K562 (cell line): ENCODE measurements around the gene PAX8. TPM values are rescaled to one million over a fixed set of nuclear protein-coding genes. Genes with fewer than 3 reads are reported as not detected.

Experiments used
- CXXC5 ChIP-seq: fragments of 250-450 bp; sonication (Bioruptor Pico); IDR thresholded peaks from 2 replicates; pipeline ENCODE4 v1.8.0; 2022; ENCODE audit warnings: inconsistent platforms, mild to moderate bottlenecking, moderate library complexity
- POLR3A ChIP-seq: IDR thresholded peaks from 2 replicates; pipeline ENCODE4 v1.6.1; 2011; ENCODE audit warnings: borderline replicate concordance, mild to moderate bottlenecking, moderate library complexity; ENCODE audit not compliant: insufficient read length, insufficient read depth; ENCODE audit errors: extremely low read depth
- polyA plus RNA-seq, 8 experiments: library from polyadenylated mRNA; depleted of rRNA in 4 of 8; stranded (reverse) in 5 of 8; unstranded in 3 of 8; fragments of >200 nt; fragmentation: Nextera tagmentation in 2 of 8; fragmentation: Illumina TruSeq in 1 of 8; extraction: Ambion mirVana in 2 of 8; extraction: Trizol in 1 of 8; gene quantifications; 2 replicates each; pipeline versions ENCODE4 v1.2.1 to v1.2.3, GENCODE V29; 2011 to 2014; ENCODE audit warnings: inconsistent platforms in 1 of 8, missing spikeins in 1 of 8
- total RNA-seq, 7 experiments: library from RNA; depleted of rRNA in 6 of 7; stranded (reverse); fragments of >200 nt in 6 of 7; fragmentation: Illumina TruSeq in 2 of 7; extraction: Trizol in 2 of 7; gene quantifications; 2 replicates each; pipeline versions ENCODE4 v1.2.1 to v1.2.3, GENCODE V29; 2011 to 2021; ENCODE audit warnings: low replicate concordance in 1 of 7
- TF ChIP-seq, protein P1 (sequence below), 2 experiments: fragments of 450-650 bp in 1 of 2; sonication (generic) in 1 of 2; formaldehyde crosslinking in 1 of 2; IDR thresholded peaks; 2 replicates each; pipeline versions ENCODE4 v1.7.1 to v1.9.0; 2016 to 2022; ENCODE audit warnings: inconsistent platforms in 1 of 2, mild to moderate bottlenecking in 1 of 2, missing genetic modification reagents in 1 of 2
- TF ChIP-seq, protein P2 (sequence below): fragments of 450-650 bp; IDR thresholded peaks from one replicate; pipeline ENCODE4 v1.6.1; 2018; ENCODE audit warnings: mild to moderate bottlenecking, moderate library complexity; ENCODE audit not compliant: partially characterized antibody
- TF ChIP-seq, protein P3 (sequence below): fragments of 250-450 bp; sonication (Bioruptor Pico); IDR thresholded peaks from 2 replicates; pipeline ENCODE4 v1.8.0; 2021; ENCODE audit warnings: moderate library complexity, mild to moderate bottlenecking, inconsistent platforms

PAX8 gene
- total and polyA plus RNA-seq, 9 of the 15 experiments (the other 6 are each of a cell fraction or from before 2014, with no cell fraction given) = 0.13 to 2.1 (median 0.51) TPM

DNA sequence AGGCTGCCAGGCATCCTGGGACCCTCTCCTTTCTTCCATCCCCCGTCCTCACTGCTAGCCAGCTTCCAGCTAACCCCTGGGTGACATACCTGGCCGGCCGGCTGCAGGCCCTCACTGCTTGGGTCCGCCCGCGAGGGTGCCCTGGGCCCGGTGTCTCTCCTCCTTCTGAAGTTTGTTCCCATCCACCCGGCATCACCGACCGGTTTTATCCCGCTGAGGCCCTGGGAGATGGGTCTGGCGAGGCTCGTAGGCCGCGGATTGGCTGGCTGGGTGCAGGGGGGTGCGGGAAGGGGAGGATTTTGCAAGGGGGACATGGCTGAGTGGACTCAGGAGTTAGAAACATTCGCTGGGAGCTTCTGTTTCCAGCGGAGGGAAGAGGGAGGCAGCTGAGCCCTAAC, at the start of gene PAX8 (continued):
- TF ChIP-seq POLR3A (no peak), CXXC5 (CRISPR knock-in tag) (no peak)
- TF ChIP-seq, protein P1, sequence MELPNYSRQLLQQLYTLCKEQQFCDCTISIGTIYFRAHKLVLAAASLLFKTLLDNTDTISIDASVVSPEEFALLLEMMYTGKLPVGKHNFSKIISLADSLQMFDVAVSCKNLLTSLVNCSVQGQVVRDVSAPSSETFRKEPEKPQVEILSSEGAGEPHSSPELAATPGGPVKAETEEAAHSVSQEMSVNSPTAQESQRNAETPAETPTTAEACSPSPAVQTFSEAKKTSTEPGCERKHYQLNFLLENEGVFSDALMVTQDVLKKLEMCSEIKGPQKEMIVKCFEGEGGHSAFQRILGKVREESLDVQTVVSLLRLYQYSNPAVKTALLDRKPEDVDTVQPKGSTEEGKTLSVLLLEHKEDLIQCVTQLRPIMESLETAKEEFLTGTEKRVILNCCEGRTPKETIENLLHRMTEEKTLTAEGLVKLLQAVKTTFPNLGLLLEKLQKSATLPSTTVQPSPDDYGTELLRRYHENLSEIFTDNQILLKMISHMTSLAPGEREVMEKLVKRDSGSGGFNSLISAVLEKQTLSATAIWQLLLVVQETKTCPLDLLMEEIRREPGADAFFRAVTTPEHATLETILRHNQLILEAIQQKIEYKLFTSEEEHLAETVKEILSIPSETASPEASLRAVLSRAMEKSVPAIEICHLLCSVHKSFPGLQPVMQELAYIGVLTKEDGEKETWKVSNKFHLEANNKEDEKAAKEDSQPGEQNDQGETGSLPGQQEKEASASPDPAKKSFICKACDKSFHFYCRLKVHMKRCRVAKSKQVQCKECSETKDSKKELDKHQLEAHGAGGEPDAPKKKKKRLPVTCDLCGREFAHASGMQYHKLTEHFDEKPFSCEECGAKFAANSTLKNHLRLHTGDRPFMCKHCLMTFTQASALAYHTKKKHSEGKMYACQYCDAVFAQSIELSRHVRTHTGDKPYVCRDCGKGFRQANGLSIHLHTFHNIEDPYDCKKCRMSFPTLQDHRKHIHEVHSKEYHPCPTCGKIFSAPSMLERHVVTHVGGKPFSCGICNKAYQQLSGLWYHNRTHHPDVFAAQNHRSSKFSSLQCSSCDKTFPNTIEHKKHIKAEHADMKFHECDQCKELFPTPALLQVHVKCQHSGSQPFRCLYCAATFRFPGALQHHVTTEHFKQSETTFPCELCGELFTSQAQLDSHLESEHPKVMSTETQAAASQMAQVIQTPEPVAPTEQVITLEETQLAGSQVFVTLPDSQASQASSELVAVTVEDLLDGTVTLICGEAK (IDR thresholded peaks at IDR 0.05) = no peak
- TF ChIP-seq, protein P1 (CRISPR knock-in tag; IDR thresholded peaks at IDR 0.05) = no peak
- TF ChIP-seq, protein P2, sequence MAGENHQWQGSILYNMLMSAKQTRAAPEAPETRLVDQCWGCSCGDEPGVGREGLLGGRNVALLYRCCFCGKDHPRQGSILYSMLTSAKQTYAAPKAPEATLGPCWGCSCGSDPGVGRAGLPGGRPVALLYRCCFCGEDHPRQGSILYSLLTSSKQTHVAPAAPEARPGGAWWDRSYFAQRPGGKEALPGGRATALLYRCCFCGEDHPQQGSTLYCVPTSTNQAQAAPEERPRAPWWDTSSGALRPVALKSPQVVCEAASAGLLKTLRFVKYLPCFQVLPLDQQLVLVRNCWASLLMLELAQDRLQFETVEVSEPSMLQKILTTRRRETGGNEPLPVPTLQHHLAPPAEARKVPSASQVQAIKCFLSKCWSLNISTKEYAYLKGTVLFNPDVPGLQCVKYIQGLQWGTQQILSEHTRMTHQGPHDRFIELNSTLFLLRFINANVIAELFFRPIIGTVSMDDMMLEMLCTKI = no peak
- TF ChIP-seq, protein P3, sequence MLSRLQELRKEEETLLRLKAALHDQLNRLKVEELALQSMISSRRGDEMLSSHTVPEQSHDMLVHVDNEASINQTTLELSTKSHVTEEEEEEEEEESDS (CRISPR knock-in tag) = no peak
